D721Med (cell line): ENCODE measurements around the gene ANKRD33B.

Source experiments
- DNase-seq: peaks from one replicate; pipeline ENCODE4 v3.0.0; 2011; ENCODE audit warnings: low spot score; ENCODE audit not compliant: insufficient read length
- FAIRE-seq: peaks from 2 replicates; lab custom pipeline; 2011; peaks lifted over from hg19 to GRCh38; lab: Jason Lieb, UNC
- CTCF ChIP-seq: IDR thresholded peaks from 2 replicates; pipeline ENCODE4 v1.5.1; 2012; ENCODE audit warnings: mild to moderate bottlenecking, control low read depth; ENCODE audit not compliant: insufficient read depth; ENCODE audit errors: missing control alignments

Gene ANKRD33B

GRCh38 chr5:10623305-10623910 lies 59.5 kb downstream of the ANKRD33B start:
- FAIRE-seq: no peak
- no peak for TF ChIP-seq CTCF
- peak; percentile 65 for DNase-seq

GRCh38 chr5:10624206-10624605 lies 60.3 kb downstream of the ANKRD33B start:
- DNase-seq: no peak
- TF ChIP-seq CTCF: no peak
- no peak for FAIRE-seq

DNA sequence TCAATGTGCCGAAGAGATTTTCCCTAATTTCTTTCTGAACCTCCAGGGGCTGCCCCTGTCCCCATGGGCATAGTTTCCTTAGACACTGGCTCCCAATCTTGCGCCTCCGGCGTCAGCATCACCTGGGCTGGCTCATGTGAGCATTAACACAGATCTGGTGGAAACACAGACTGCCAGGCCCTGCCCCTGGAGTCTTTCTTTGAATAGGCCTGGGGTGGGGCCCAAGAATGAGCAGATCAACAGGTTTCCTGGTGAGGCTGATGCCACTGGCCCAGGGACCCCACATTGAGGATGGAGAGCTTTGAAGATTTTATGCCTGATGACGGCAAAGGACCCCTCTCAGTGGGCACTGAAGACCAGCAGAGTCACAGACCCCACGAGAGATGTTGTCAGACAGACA lies 60.8 kb downstream of the ANKRD33B start:
- FAIRE-seq (no peak), DNase-seq (no peak)
- no peak for TF ChIP-seq CTCF

DNA sequence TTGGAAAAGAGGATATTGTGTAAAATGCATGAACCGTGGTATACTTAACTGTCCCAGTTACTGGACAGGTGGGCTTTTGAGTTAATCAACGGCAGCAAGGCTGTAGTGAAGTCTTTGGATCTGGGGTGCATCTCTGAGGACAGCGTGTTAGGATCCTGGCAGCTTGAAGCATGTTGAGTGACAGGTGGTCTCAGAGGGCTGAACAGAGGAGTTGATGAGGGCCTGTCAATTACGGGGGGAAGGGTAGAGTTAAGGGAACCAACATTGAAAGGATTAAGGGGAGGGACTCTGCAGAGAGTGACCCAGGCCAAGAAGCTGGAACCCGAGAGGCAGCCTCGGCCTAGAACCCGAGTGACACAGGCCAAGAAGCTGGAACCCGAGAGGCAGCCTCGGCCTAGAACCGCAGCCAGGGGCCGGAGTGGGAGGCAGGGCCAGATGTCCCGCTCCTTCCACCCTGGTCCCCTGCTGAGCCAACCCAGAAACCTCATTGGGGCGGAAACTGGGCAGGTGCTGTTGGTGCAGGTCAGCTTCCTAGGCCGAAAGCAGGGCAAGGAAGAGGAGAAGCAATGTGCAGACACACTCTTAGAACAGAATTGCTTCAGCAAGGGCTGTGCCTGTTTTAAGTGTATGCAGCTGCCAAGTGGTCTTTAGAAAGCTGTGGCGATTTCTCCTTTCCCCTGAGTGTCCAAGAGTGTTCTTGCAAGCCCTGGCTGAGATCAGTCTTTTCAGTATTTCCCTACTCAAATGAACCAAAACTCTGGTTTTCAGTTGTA lies 62.0 kb downstream of the ANKRD33B start:
- no peak for TF ChIP-seq CTCF
- DNase-seq (no peak), FAIRE-seq (no peak)

- no peak for DNase-seq
- TF ChIP-seq CTCF: no peak
- no peak for FAIRE-seq
Measured at GRCh38 chr5:10626473-10627013, 62.7 kb downstream of the ANKRD33B start.

DNA sequence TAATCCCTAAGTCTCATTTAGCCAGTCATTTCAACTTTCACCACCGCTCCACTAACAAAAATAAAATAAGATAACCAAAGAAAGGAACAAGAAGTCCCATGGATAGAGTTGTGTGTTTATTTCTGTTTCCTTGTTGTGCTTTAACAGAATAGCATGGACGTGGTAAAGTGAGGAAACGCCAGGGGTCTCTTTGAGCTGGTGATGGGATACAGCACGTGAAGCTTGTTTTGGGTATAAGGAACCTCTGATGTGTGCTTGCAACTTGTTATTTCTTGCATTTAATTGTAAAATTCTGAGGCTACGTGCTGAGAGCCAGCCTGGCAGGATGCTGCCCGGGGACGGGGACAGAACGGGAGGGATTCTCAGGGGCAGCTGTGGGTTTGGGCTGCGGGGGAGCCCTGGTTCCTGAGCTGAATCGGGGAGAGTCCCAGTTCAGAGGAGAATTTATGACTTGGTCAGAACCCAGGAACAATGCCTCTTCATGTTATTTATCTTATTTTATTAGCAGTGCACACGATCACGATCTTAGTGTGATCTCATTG lies 63.4 kb downstream of the ANKRD33B start:
- DNase-seq (no peak), FAIRE-seq (no peak)
- no peak for TF ChIP-seq CTCF
